CD14-positive monocyte (primary cell): ENCODE data around the gene NPAS3. TPM values are rescaled to one million over a fixed set of nuclear protein-coding genes. Genes with fewer than 3 reads are reported as not detected.

Source experiments
- DNase-seq, 3 donors: peaks; one replicate each; pipeline ENCODE4 v3.0.0-alpha.2; 2011 to 2022
- H2AFZ ChIP-seq: 2 replicates; pipeline ENCODE4 v1.6.0; 2012; ENCODE audit warnings: mild to moderate bottlenecking, low read depth, low read length, inconsistent platforms; ENCODE audit not compliant: insufficient read depth, poor library complexity, severe bottlenecking
- H3K27ac ChIP-seq, 2 donors: 1 replicate in 1 of 2; 2 replicates in 1 of 2; pipeline ENCODE4 v1.5.1; 2012 to 2013; ENCODE audit warnings: low read length in 2 of 2, control low read depth in 1 of 2, inconsistent platforms in 1 of 2, low read depth in 1 of 2, mild to moderate bottlenecking in 1 of 2
- H3K27me3 ChIP-seq, 2 donors: one replicate each; pipeline versions ENCODE4 v1.6.0 to v1.6.1; 2011 to 2013; ENCODE audit warnings: low read length in 2 of 2; ENCODE audit not compliant: control insufficient read depth in 2 of 2, insufficient read depth in 2 of 2
- H3K36me3 ChIP-seq, 2 donors: replicated peaks in 1 of 2; 1 replicate in 1 of 2; 2 replicates in 1 of 2; pipeline versions ENCODE4 v1.5.1 to v1.6.1; 2012 to 2013; ENCODE audit warnings: low read length in 2 of 2, control low read depth in 1 of 2, inconsistent platforms in 1 of 2, mild to moderate bottlenecking in 1 of 2; ENCODE audit not compliant: insufficient read depth in 2 of 2, control insufficient read depth in 1 of 2
- H3K4me1 ChIP-seq, 2 donors: 1 replicate in 1 of 2; 2 replicates in 1 of 2; pipeline versions ENCODE4 v1.5.1 to v1.6.1; 2012 to 2013; ENCODE audit warnings: low read length in 2 of 2, control low read depth in 1 of 2, inconsistent platforms in 1 of 2, mild to moderate bottlenecking in 1 of 2, moderate library complexity in 1 of 2; ENCODE audit not compliant: insufficient read depth in 2 of 2, control insufficient read depth in 1 of 2
- H3K4me2 ChIP-seq: replicated peaks from 2 replicates; pipeline ENCODE3; 2012; ENCODE audit warnings: low read length, moderate library complexity, mild to moderate bottlenecking; ENCODE audit not compliant: poor library complexity, severe bottlenecking; ENCODE audit errors: extremely low read depth
- H3K4me3 ChIP-seq, 3 experiments: fragments of 200-600 bp in 1 of 3; sonication (generic) in 1 of 3; replicated peaks in 1 of 3; 1 replicate in 2 of 3; 2 replicates in 1 of 3; pipeline ENCODE4 v1.5.1; 2011 to 2013; ENCODE audit warnings: low read length in 3 of 3, mild to moderate bottlenecking in 3 of 3, control low read depth in 2 of 3, low read depth in 2 of 3, inconsistent platforms in 1 of 3, moderate library complexity in 1 of 3
- H3K79me2 ChIP-seq: 2 replicates; pipeline ENCODE4 v1.6.0; 2012; ENCODE audit warnings: mild to moderate bottlenecking, control low read depth, inconsistent platforms, low read length, moderate library complexity; ENCODE audit not compliant: insufficient read depth
- H3K9ac ChIP-seq: 2 replicates; pipeline ENCODE4 v1.6.0; 2017; ENCODE audit warnings: low read length, mild to moderate bottlenecking; ENCODE audit not compliant: insufficient read depth, poor library complexity, severe bottlenecking
- H3K9me3 ChIP-seq, 2 donors: replicated peaks in 1 of 2; 1 replicate in 1 of 2; 2 replicates in 1 of 2; pipeline versions ENCODE4 v1.5.1 to v1.6.1; 2012 to 2013; ENCODE audit warnings: low read length in 2 of 2, control low read depth in 1 of 2; ENCODE audit not compliant: control insufficient read depth in 1 of 2, insufficient read depth in 1 of 2
- H4K20me1 ChIP-seq: 2 replicates; pipeline ENCODE4 v1.6.0; 2012; ENCODE audit warnings: mild to moderate bottlenecking, low read length, control low read depth, moderate library complexity; ENCODE audit not compliant: insufficient read depth
- H3K27ac Mint-ChIP-seq, 7 donors: one replicate each; pipeline ENCODE4 v1.8.0; 2020; ENCODE audit warnings: mild to moderate bottlenecking in 7 of 7, mixed read lengths in 7 of 7, moderate library complexity in 6 of 7, inconsistent platforms in 2 of 7
- H3K27me3 Mint-ChIP-seq, 3 donors: one replicate each; pipeline ENCODE4 v1.8.0; 2021 to 2022; ENCODE audit warnings: low read depth in 3 of 3, mild to moderate bottlenecking in 3 of 3, mixed read lengths in 3 of 3, moderate library complexity in 3 of 3, inconsistent platforms in 1 of 3
- H3K36me3 Mint-ChIP-seq, 2 donors: one replicate each; pipeline ENCODE4 v1.8.0; 2020; ENCODE audit warnings: mixed read lengths in 2 of 2, inconsistent platforms in 1 of 2, mild to moderate bottlenecking in 1 of 2
- H3K4me1 Mint-ChIP-seq: one replicate; pipeline ENCODE4 v1.8.0; 2020; ENCODE audit warnings: mild to moderate bottlenecking, mixed read lengths
- H3K4me3 Mint-ChIP-seq, 2 donors: one replicate each; pipeline ENCODE4 v1.8.0; 2020; ENCODE audit warnings: mild to moderate bottlenecking in 2 of 2, mixed read lengths in 2 of 2, moderate library complexity in 1 of 2
- H3K9me3 Mint-ChIP-seq, 7 donors: one replicate each; pipeline ENCODE4 v1.8.0; 2020 to 2022; ENCODE audit warnings: mixed read lengths in 7 of 7, mild to moderate bottlenecking in 6 of 7, moderate library complexity in 6 of 7, inconsistent platforms in 2 of 7
- WGBS: methylation state at CpG from one replicate; pipeline ENCODE4 v1.1.5; 2013; ENCODE audit warnings: missing lambda C conversion rate; ENCODE audit not compliant: insufficient coverage; 5-methylcytosine and 5-hydroxymethylcytosine counted together
- intact Hi-C, 2 donors: fragments of 100-400 bp; cut with micrococcal nuclease; formaldehyde crosslinking; loops; one replicate each; pipeline versions ENCODE4 v1.15.0 to v1.15.1; 2023
- polyA plus RNA-seq, 3 donors: library from polyadenylated mRNA; depleted of rRNA in 1 of 3; unstranded in 2 of 3; stranded (reverse) in 1 of 3; fragments of 300-500 nt in 2 of 3; fragments of >200 nt in 1 of 3; fragmentation: Illumina TruSeq in 2 of 3; gene quantifications; 1 replicate in 2 of 3; 2 replicates in 1 of 3; pipeline ENCODE4 v1.2.3, GENCODE V29; 2012 to 2021
- TF ChIP-seq, protein P1 (sequence below): fragments of 200-600 bp; IDR thresholded peaks from one replicate; pipeline ENCODE4 v1.8.0; 2022; ENCODE audit warnings: antibody characterized with exemption, mild to moderate bottlenecking

Gene NPAS3
- polyA plus RNA-seq, 3 donors = not detected

DNA sequence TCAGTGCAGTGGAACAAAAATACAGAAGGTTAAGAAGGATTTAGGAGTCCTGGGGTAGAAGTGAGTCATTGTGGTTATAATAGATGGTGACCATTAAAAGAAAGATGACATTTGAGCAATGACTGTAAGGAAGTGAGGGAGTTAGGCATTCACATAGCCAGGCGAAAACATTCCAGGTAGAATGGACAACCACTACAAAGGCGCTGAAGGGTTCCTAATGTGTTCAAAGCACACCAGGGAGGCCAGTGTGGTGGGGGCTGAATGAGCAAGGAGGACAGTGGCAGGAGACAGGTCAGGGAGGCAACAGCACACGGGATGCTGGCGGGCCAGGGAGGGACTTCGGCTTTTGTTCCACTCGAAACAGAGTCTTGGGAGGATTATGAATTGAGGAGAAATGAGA lies 129.9 kb downstream of the NPAS3 start:
- no peak overlapping the region for H3K27ac Mint-ChIP-seq

DNA sequence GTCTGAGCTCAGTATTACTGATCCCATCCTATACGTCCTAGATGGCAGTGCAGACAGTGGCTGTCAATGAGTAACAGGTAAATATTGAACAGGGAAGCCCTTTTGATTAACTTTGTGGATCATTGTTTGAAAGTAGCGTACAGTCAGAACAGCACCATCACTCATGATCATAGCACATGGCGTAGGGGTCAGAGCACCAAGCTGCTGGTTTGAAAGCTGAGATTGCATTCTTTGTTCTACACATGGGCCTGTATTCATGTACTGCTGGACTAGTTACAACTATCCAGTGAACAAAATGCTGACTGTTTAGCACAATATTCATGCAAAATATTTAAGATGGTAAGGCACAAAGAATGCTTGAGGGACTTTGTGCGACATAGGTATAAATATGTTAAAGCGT lies 131.8 kb downstream of the NPAS3 start:
- H3K79me2 ChIP-seq = no peaks in the 10 kb centered on the region
- no peaks in the 10 kb centered on the region for H3K4me1 ChIP-seq
- no peak overlapping the region for H3K4me3 ChIP-seq
- H3K36me3 ChIP-seq = no peaks in the 10 kb centered on the region
- DNase-seq = no peak
- Mint-ChIP-seq H3K9me3 (peaks cover 0 to 3% (median 0%) of the 10 kb centered on the region in 7 donors), H3K4me3 (no peak overlapping the region), H3K36me3 (no peaks in the 10 kb centered on the region), H3K4me1 (no peaks in the 10 kb centered on the region), H3K27ac (no peak overlapping the region), H3K27me3 (no peaks in the 10 kb centered on the region)
- H3K4me2 ChIP-seq = no peak overlapping the region
- no peak overlapping the region for H2AFZ ChIP-seq
- no peak overlapping the region for H3K27ac ChIP-seq
- no peaks in the 10 kb centered on the region for H4K20me1 ChIP-seq
- TF ChIP-seq, protein P1, sequence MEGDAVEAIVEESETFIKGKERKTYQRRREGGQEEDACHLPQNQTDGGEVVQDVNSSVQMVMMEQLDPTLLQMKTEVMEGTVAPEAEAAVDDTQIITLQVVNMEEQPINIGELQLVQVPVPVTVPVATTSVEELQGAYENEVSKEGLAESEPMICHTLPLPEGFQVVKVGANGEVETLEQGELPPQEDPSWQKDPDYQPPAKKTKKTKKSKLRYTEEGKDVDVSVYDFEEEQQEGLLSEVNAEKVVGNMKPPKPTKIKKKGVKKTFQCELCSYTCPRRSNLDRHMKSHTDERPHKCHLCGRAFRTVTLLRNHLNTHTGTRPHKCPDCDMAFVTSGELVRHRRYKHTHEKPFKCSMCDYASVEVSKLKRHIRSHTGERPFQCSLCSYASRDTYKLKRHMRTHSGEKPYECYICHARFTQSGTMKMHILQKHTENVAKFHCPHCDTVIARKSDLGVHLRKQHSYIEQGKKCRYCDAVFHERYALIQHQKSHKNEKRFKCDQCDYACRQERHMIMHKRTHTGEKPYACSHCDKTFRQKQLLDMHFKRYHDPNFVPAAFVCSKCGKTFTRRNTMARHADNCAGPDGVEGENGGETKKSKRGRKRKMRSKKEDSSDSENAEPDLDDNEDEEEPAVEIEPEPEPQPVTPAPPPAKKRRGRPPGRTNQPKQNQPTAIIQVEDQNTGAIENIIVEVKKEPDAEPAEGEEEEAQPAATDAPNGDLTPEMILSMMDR = no peak
- no peak overlapping the region for H3K9ac ChIP-seq
- WGBS = no CpG with 5 or more reads among the region's 5 CpGs
- H3K9me3 ChIP-seq = no peaks in the 10 kb centered on the region
- intact Hi-C loops = no loop called here
- no peaks in the 10 kb centered on the region for H3K27me3 ChIP-seq

More for the DNA sequence above, 129.9 kb downstream of the NPAS3 start:
- peaks cover 0 to 3% (median 0%) of the 10 kb centered on the region in 7 donors for H3K9me3 Mint-ChIP-seq
- Histone ChIP-seq H3K4me1 (no peaks in the 10 kb centered on the region), H2AFZ (no peak overlapping the region), H3K79me2 (no peaks in the 10 kb centered on the region), H3K27ac (no peak overlapping the region), H3K36me3 (no peaks in the 10 kb centered on the region), H3K27me3 (no peaks in the 10 kb centered on the region), H3K9ac (no peak overlapping the region), H4K20me1 (no peaks in the 10 kb centered on the region), H3K4me2 (no peak overlapping the region), H3K9me3 (no peaks in the 10 kb centered on the region), H3K4me3 (no peak overlapping the region)
- intact Hi-C loops = no loop called here
- TF ChIP-seq, protein P1 = no peak
- no peaks in the 10 kb centered on the region for H3K4me1 Mint-ChIP-seq
- no peaks in the 10 kb centered on the region for H3K36me3 Mint-ChIP-seq
- 97% methylated on average over 6 of the region's 6 CpGs for WGBS
- H3K27me3 Mint-ChIP-seq = no peaks in the 10 kb centered on the region
- no peak overlapping the region for H3K4me3 Mint-ChIP-seq
- no peak for DNase-seq
